GM18951 (cell line): ENCODE measurements around the gene KDELR3.

Source experiments
- POLR2A ChIP-seq: IDR thresholded peaks from 4 replicates; pipeline ENCODE4 v1.6.1; 2011; ENCODE audit warnings: mild to moderate bottlenecking; ENCODE audit not compliant: insufficient read length, insufficient read depth; ENCODE audit errors: extremely low read depth
- in situ Hi-C: fragments of 300-500 bp; cut with MboI; formaldehyde crosslinking; loops from one replicate; pipeline ENCODE4 v1.12.0; 2022; ENCODE audit warnings: low sequenced_read_pairs, mixed read lengths, inconsistent platforms; ENCODE audit not compliant: unreplicated experiment

KDELR3 gene

GRCh38 chr22:38429499-38430068 lies 38.3 kb upstream of the KDELR3 start:
- in situ Hi-C loops: no loop called here
- TF ChIP-seq POLR2A: no peak

GRCh38 chr22:38431266-38432010 lies 36.5 kb upstream of the KDELR3 start:
- TF ChIP-seq POLR2A: no peak
- in situ Hi-C loops: no loop called here

GRCh38 chr22:38432264-38432663 lies 35.6 kb upstream of the KDELR3 start:
- in situ Hi-C loops: no loop called here
- no peak for TF ChIP-seq POLR2A

- no peak for TF ChIP-seq POLR2A
- in situ Hi-C loops: no loop called here
Observed at GRCh38 chr22:38433871-38434270, 34.0 kb upstream of the KDELR3 start.

GRCh38 chr22:38435010-38435409 lies 32.9 kb upstream of the KDELR3 start:
- TF ChIP-seq POLR2A: no peak
- in situ Hi-C loops: no loop called here

GRCh38 chr22:38435965-38436364 lies 31.9 kb upstream of the KDELR3 start:
- in situ Hi-C loops: no loop called here
- TF ChIP-seq POLR2A: no peak

GRCh38 chr22:38436629-38437395 lies 31.1 kb upstream of the KDELR3 start:
- no peak for TF ChIP-seq POLR2A
- in situ Hi-C loops: no loop called here

GRCh38 chr22:38437416-38437815 lies 30.5 kb upstream of the KDELR3 start:
- in situ Hi-C loops: no loop called here
- TF ChIP-seq POLR2A: no peak

- TF ChIP-seq POLR2A: no peak
- in situ Hi-C loops: no loop called here
Observed at GRCh38 chr22:38440747-38441350, 27.0 kb upstream of the KDELR3 start.

- in situ Hi-C loops: no loop called here
- TF ChIP-seq POLR2A: no peak
Observed at GRCh38 chr22:38441620-38442287, 26.1 kb upstream of the KDELR3 start.

GRCh38 chr22:38442967-38443627 lies 24.8 kb upstream of the KDELR3 start:
- TF ChIP-seq POLR2A: no peak
- in situ Hi-C loops: no loop called here
